H1 (cell line): Measurements from ENCODE around the gene OMP. TPM values are rescaled to one million over a fixed set of nuclear protein-coding genes. Genes with fewer than 3 reads are reported as not detected.

Experiments used
- CTCF ChIA-PET: fragments of 300-600 bp; sonication (Branson Sonifier 250); formaldehyde crosslinking; loops from one replicate; lab custom pipeline; 2021; ENCODE audit not compliant: partially characterized antibody; lab: Charles Lee
- POLR2A ChIA-PET: fragments of 300-600 bp; sonication (Branson Sonifier 250); formaldehyde crosslinking; loops from one replicate; lab custom pipeline; 2021; ENCODE audit warnings: inconsistent platforms; ENCODE audit not compliant: partially characterized antibody; lab: Charles Lee
- DNase-seq, 2 experiments: peaks; one replicate each; pipeline versions ENCODE4 v3.0.0 to v3.0.0-alpha.2; 2010 to 2022; ENCODE audit warnings: low spot score in 2 of 2, low read depth in 1 of 2, mixed read lengths in 1 of 2
- FAIRE-seq: peaks from 2 replicates; lab custom pipeline; 2011; peaks lifted over from hg19 to GRCh38; lab: Jason Lieb, UNC
- H2AFZ ChIP-seq: 2 replicates; pipeline ENCODE4 v1.8.1; 2012; ENCODE audit warnings: low read length, inconsistent platforms
- H2AK5ac ChIP-seq: 2 replicates; pipeline ENCODE4 v1.6.1; 2013; ENCODE audit warnings: low read depth, low read length
- H2BK120ac ChIP-seq: replicated peaks from 2 replicates; pipeline ENCODE3; 2013; ENCODE audit warnings: low read depth, low read length, inconsistent platforms
- H2BK12ac ChIP-seq: 2 replicates; pipeline ENCODE4 v1.6.1; 2013; ENCODE audit warnings: low read depth, low read length
- H2BK15ac ChIP-seq: 2 replicates; pipeline ENCODE4 v1.6.1; 2013; ENCODE audit warnings: low read length
- H2BK20ac ChIP-seq: 2 replicates; pipeline ENCODE4 v1.6.1; 2013; ENCODE audit warnings: low read length
- H2BK5ac ChIP-seq: 2 replicates; pipeline ENCODE4 v1.6.1; 2013; ENCODE audit warnings: low read depth, low read length
- H3K14ac ChIP-seq: 2 replicates; pipeline ENCODE4 v1.6.1; 2013; ENCODE audit warnings: inconsistent platforms; ENCODE audit not compliant: insufficient read length
- H3K18ac ChIP-seq: 2 replicates; pipeline ENCODE4 v1.6.1; 2013; ENCODE audit warnings: low read length; ENCODE audit errors: extremely low read depth
- H3K23ac ChIP-seq: 2 replicates; pipeline ENCODE4 v1.6.1; 2013; ENCODE audit warnings: inconsistent platforms; ENCODE audit not compliant: insufficient read length
- H3K23me2 ChIP-seq: 2 replicates; pipeline ENCODE4 v1.6.1; 2013; ENCODE audit warnings: low read depth, low read length
- H3K27ac ChIP-seq: 2 replicates; pipeline ENCODE4 v1.6.1; 2011; ENCODE audit warnings: low read depth, low read length, inconsistent platforms
- H3K27me3 ChIP-seq, 4 experiments: replicated peaks in 1 of 4; 1 replicate in 1 of 4; 2 replicates in 3 of 4; pipeline versions ENCODE4 v1.6.1 to v1.8.1; 2011 to 2013; ENCODE audit warnings: low read length in 3 of 4, mild to moderate bottlenecking in 3 of 4, inconsistent platforms in 2 of 4, mixed read lengths in 2 of 4, moderate library complexity in 1 of 4; ENCODE audit not compliant: control insufficient read depth in 3 of 4, insufficient read depth in 3 of 4; ENCODE audit errors: extremely low read depth in 1 of 4
- H3K36me3 ChIP-seq, 4 experiments: 2 replicates each; pipeline versions ENCODE4 v1.6.1 to v1.8.1; 2011 to 2013; ENCODE audit warnings: mild to moderate bottlenecking in 4 of 4, low read length in 3 of 4, moderate library complexity in 2 of 4, control low read depth in 1 of 4, inconsistent platforms in 1 of 4; ENCODE audit not compliant: insufficient read depth in 4 of 4, control insufficient read depth in 2 of 4
- H3K4ac ChIP-seq: replicated peaks from 2 replicates; pipeline ENCODE3; 2013; ENCODE audit warnings: low read length, low read depth, mixed read lengths, inconsistent platforms; ENCODE audit not compliant: insufficient read length
- H3K4me1 ChIP-seq, 4 experiments: replicated peaks in 1 of 4; 1 replicate in 1 of 4; 2 replicates in 3 of 4; pipeline versions ENCODE4 v1.6.1 to v1.8.1; 2011 to 2013; ENCODE audit warnings: low read length in 3 of 4, inconsistent platforms in 2 of 4, mixed read lengths in 1 of 4; ENCODE audit not compliant: insufficient read depth in 4 of 4, control insufficient read depth in 3 of 4
- H3K4me2 ChIP-seq, 2 experiments: 2 replicates each; pipeline versions ENCODE4 v1.6.1 to v1.8.1; 2011 to 2013; ENCODE audit warnings: low read depth in 2 of 2, low read length in 2 of 2, control low read depth in 1 of 2, inconsistent platforms in 1 of 2, mild to moderate bottlenecking in 1 of 2; ENCODE audit not compliant: insufficient read depth in 1 of 2
- H3K4me3 ChIP-seq, 4 experiments: fragments of 200-600, 300-600 bp in 1 of 4; sonication (generic), shearing (Covaris generic), sonication (Bioruptor Twin) in 1 of 4; 2 replicates each; pipeline versions ENCODE4 v1.5.1 to v1.8.1; 2011 to 2016; ENCODE audit warnings: low read length in 4 of 4, low read depth in 3 of 4, control low read depth in 2 of 4, inconsistent platforms in 2 of 4, mild to moderate bottlenecking in 2 of 4, mixed read lengths in 1 of 4, moderate library complexity in 1 of 4; ENCODE audit not compliant: insufficient read depth in 2 of 4; ENCODE audit errors: extremely low read depth in 1 of 4
- H3K56ac ChIP-seq: replicated peaks from 2 replicates; pipeline ENCODE3; 2013; ENCODE audit warnings: low read depth, mild to moderate bottlenecking, mixed read lengths, low read length, inconsistent platforms; ENCODE audit not compliant: insufficient read length
- H3K79me1 ChIP-seq: 2 replicates; pipeline ENCODE4 v1.6.1; 2013; ENCODE audit warnings: low read depth, low read length, control low read depth
- H3K79me2 ChIP-seq, 2 experiments: 2 replicates each; pipeline versions ENCODE4 v1.6.1 to v1.8.1; 2012 to 2013; ENCODE audit warnings: low read length in 2 of 2, mild to moderate bottlenecking in 2 of 2, inconsistent platforms in 1 of 2; ENCODE audit not compliant: insufficient read depth in 2 of 2, control insufficient read depth in 1 of 2
- H3K9ac ChIP-seq, 4 experiments: replicated peaks in 1 of 4; 1 replicate in 1 of 4; 2 replicates in 3 of 4; pipeline versions ENCODE4 v1.6.1 to v1.8.1; 2011 to 2013; ENCODE audit warnings: low read depth in 3 of 4, low read length in 3 of 4, control low read depth in 2 of 4, mild to moderate bottlenecking in 2 of 4, moderate library complexity in 2 of 4, inconsistent platforms in 1 of 4; ENCODE audit errors: extremely low read depth in 1 of 4
- H3K9me3 ChIP-seq, 2 experiments: 2 replicates each; pipeline versions ENCODE4 v1.6.1 to v1.8.1; 2012 to 2013; ENCODE audit warnings: mild to moderate bottlenecking in 2 of 2, moderate library complexity in 2 of 2, control low read depth in 1 of 2, inconsistent platforms in 1 of 2, low read depth in 1 of 2, low read length in 1 of 2, mixed read lengths in 1 of 2; ENCODE audit not compliant: insufficient read depth in 2 of 2
- H4K20me1 ChIP-seq, 2 experiments: replicated peaks in 1 of 2; 2 replicates each; pipeline versions ENCODE3 to v1.8.1; 2011 to 2013; ENCODE audit warnings: inconsistent platforms in 2 of 2, low read length in 2 of 2, mild to moderate bottlenecking in 1 of 2; ENCODE audit not compliant: insufficient read depth in 2 of 2, control insufficient read depth in 1 of 2
- H4K5ac ChIP-seq: 2 replicates; pipeline ENCODE4 v1.6.1; 2013; ENCODE audit warnings: low read length, low read depth, mixed read lengths, inconsistent platforms; ENCODE audit not compliant: insufficient read length
- H4K8ac ChIP-seq: 2 replicates; pipeline ENCODE4 v1.8.0; 2013; ENCODE audit warnings: mild to moderate bottlenecking, moderate library complexity, low read length, inconsistent platforms; ENCODE audit not compliant: insufficient read depth; ENCODE audit errors: extremely low read depth
- H4K91ac ChIP-seq: replicated peaks from 2 replicates; pipeline ENCODE3; 2013; ENCODE audit warnings: low read length, mixed read lengths, inconsistent platforms; ENCODE audit not compliant: insufficient read length
- ATF3 ChIP-seq: IDR thresholded peaks from 2 replicates; pipeline ENCODE4 v1.6.1; 2011; ENCODE audit warnings: low read depth, mild to moderate bottlenecking, low read length; ENCODE audit not compliant: insufficient read depth
- BCL11A ChIP-seq, 2 experiments: IDR thresholded peaks; one replicate each; pipeline ENCODE4 v1.6.1; 2011; ENCODE audit warnings: low read depth in 2 of 2, low read length in 2 of 2, mild to moderate bottlenecking in 2 of 2
- CBX8 ChIP-seq: fragments of 300-800, 300-1000 bp; sonication (generic); IDR thresholded peaks from 2 replicates; pipeline ENCODE4 v1.7.1; 2016; ENCODE audit warnings: low read depth, low read length, borderline replicate concordance
- HDAC6 ChIP-seq: IDR thresholded peaks from one replicate; pipeline ENCODE4 v1.7.1; 2012; ENCODE audit warnings: low read depth, mild to moderate bottlenecking, inconsistent platforms, low read length, moderate library complexity
- JUN ChIP-seq: IDR thresholded peaks from 2 replicates; pipeline ENCODE4 v1.6.1; 2011; ENCODE audit warnings: low read depth, mild to moderate bottlenecking, improper control_type of control experiment, low read length
- NRF1 ChIP-seq: IDR thresholded peaks from 2 replicates; pipeline ENCODE4 v1.6.1; 2011; ENCODE audit warnings: mild to moderate bottlenecking, low read depth, low read length, improper control_type of control experiment
- PHF8 ChIP-seq: fragments of 200-600 bp; sonication (generic); conservative IDR thresholded peaks from 2 replicates; pipeline ENCODE4 v1.7.1; 2012; ENCODE audit warnings: low read depth, mild to moderate bottlenecking, inconsistent platforms, low read length, moderate library complexity
- POLR2AphosphoS5 ChIP-seq: IDR thresholded peaks from 2 replicates; pipeline ENCODE4 v1.6.1; 2011; ENCODE audit warnings: low read depth, low read length
- RBBP5 ChIP-seq: IDR thresholded peaks from 2 replicates; pipeline ENCODE4 v1.7.1; 2012; ENCODE audit warnings: low read depth, mild to moderate bottlenecking, inconsistent platforms, low read length, moderate library complexity, borderline replicate concordance
- SIN3A ChIP-seq, 2 experiments: IDR thresholded peaks in 1 of 2; conservative IDR thresholded peaks in 1 of 2; 2 replicates each; pipeline ENCODE4 v1.6.1; 2011 to 2012; ENCODE audit warnings: low read length in 2 of 2, improper control_type of control experiment in 1 of 2, low read depth in 1 of 2, mild to moderate bottlenecking in 1 of 2
- SIX5 ChIP-seq: IDR thresholded peaks from 2 replicates; pipeline ENCODE4 v1.6.1; 2011; ENCODE audit warnings: mild to moderate bottlenecking, low read depth, low read length
- SP2 ChIP-seq: IDR thresholded peaks from 2 replicates; pipeline ENCODE4 v1.6.1; 2012; ENCODE audit warnings: mild to moderate bottlenecking, low read length, inconsistent platforms
- TBP ChIP-seq: IDR thresholded peaks from 2 replicates; pipeline ENCODE4 v1.6.1; 2011; ENCODE audit warnings: low read depth, low read length, improper control_type of control experiment
- TEAD4 ChIP-seq: IDR thresholded peaks from 2 replicates; pipeline ENCODE4 v1.6.1; 2012; ENCODE audit warnings: low read depth, low read length, inconsistent platforms, mixed read lengths
- WGBS, 2 experiments: shearing (Covaris generic) in 1 of 2; methylation state at CpG; one replicate each; pipeline versions ENCODE4 v1.1.6 to v1.1.7; 2013 to 2015; ENCODE audit warnings: low lambda C conversion rate in 2 of 2, mixed read lengths in 2 of 2, inconsistent platforms in 1 of 2, low coverage in 1 of 2, missing lambda C conversion rate in 1 of 2; ENCODE audit not compliant: insufficient replicate concordance in 2 of 2, insufficient coverage in 1 of 2, insufficient read length in 1 of 2; ENCODE audit errors: extremely low coverage in 1 of 2, missing lambda C conversion rate in 1 of 2; 5-methylcytosine and 5-hydroxymethylcytosine counted together
- polyA plus RNA-seq, 7 experiments: library from polyadenylated mRNA; depleted of rRNA in 3 of 7; stranded (reverse) in 5 of 7; unstranded in 2 of 7; fragments of >200 nt in 5 of 7; fragments of 200-250 nt in 2 of 7; gene quantifications; 1 replicate in 5 of 7; 2 replicates in 1 of 7; 4 replicates in 1 of 7; pipeline versions ENCODE4 v1.2.1 to v1.2.3, GENCODE V29; 2011 to 2013; ENCODE audit warnings: missing spikeins in 2 of 7, mixed read lengths in 2 of 7
- total RNA-seq: library from RNA; stranded (reverse); fragmentation: NEBNext Ultra II Directional; extraction: Animal tissue kit (Norgen Biotek cat#: 25700); gene quantifications from 2 replicates; pipeline ENCODE4 v1.2.1, GENCODE V29; 2021

OMP gene
- total and polyA plus RNA-seq, 2 of the 8 experiments (the other 6 are each of a cell fraction or from before 2014, with no cell fraction given), result not detected

- H2BK20ac ChIP-seq, result no peak overlapping the region
- no peak overlapping the region for H2BK120ac ChIP-seq
- peaks cover 0 to 6% (median 2%) of the 10 kb centered on the region in 4 experiments; a peak in 3 of 7 replicates for H3K4me1 ChIP-seq
- H3K23me2 ChIP-seq, result no peaks in the 10 kb centered on the region
- H2BK12ac ChIP-seq, result no peak overlapping the region
- no peaks in the 10 kb centered on the region for H3K79me1 ChIP-seq
- H4K8ac ChIP-seq, result no peak overlapping the region
- no peak overlapping the region for H2AK5ac ChIP-seq
- H4K91ac ChIP-seq, result no peak overlapping the region
- CTCF ChIA-PET, result interaction anchor here (0.7 to 11.6 kb wide), 11 partner anchors 8 to 1578 kb away, joined by 3 to 297 read pairs (median 5); partner anchors contain the start of genes MYO7A and OMP
- H3K56ac ChIP-seq, result no peak overlapping the region
- no peak for TF ChIP-seq SIN3A (conservative IDR thresholded peaks at IDR 0.05 in 1 of 2, IDR thresholded peaks at IDR 0.05 in 1 of 2; ENCODE audit: low read depth in 1 of 2, low read length in 2 of 2)
- TF ChIP-seq ATF3, result no peak
- TF ChIP-seq HDAC6, result no peak
- no peak for TF ChIP-seq RBBP5
- no peak for TF ChIP-seq SP2
- no peak for TF ChIP-seq PHF8
- TF ChIP-seq NRF1, result no peak
- TF ChIP-seq SIX5, result no peak
- TF ChIP-seq TEAD4, result no peak
- no peak for TF ChIP-seq BCL11A (IDR thresholded peaks at IDR 0.05; ENCODE audit: low read depth in 2 of 2, low read length in 2 of 2)
- no peak for TF ChIP-seq POLR2AphosphoS5
- no peak for TF ChIP-seq TBP
- TF ChIP-seq JUN, result no peak
- no peak for TF ChIP-seq CBX8
- WGBS, 2 experiments, result 97% methylated on average over 6 of the region's 7 CpGs; no CpG with 5 or more reads in 1 of the 2 experiments
- H3K79me2 ChIP-seq, result no peaks in the 10 kb centered on the region
- no peaks in the 10 kb centered on the region for H3K36me3 ChIP-seq
- H3K9ac ChIP-seq, result no peak overlapping the region
- H2BK5ac ChIP-seq, result no peak overlapping the region
- H3K18ac ChIP-seq, result no peak overlapping the region
- FAIRE-seq (no peak), DNase-seq (no peak)
- no peak overlapping the region for H3K4me3 ChIP-seq
- H4K5ac ChIP-seq, result no peak overlapping the region
- H3K27ac ChIP-seq, result no peak overlapping the region
- no peak overlapping the region for H3K4me2 ChIP-seq
- no peaks in the 10 kb centered on the region for H3K9me3 ChIP-seq
- H2BK15ac ChIP-seq, result no peak overlapping the region
- H3K4ac ChIP-seq, result no peak overlapping the region
- no peak overlapping the region for H3K23ac ChIP-seq
- H3K27me3 ChIP-seq, result no peaks in the 10 kb centered on the region
- POLR2A ChIA-PET, result interaction anchor here (1.1 to 1.5 kb wide), 2 partner anchors 13 to 52 kb away, joined by 3 read pairs; no protein-coding TSS in a partner anchor
- H4K20me1 ChIP-seq, result peaks cover 0 to 4% of the 10 kb centered on the region in 2 experiments
- H3K14ac ChIP-seq, result no peak overlapping the region
- no peak overlapping the region for H2AFZ ChIP-seq
These were observed 7.7 kb upstream of the OMP start for GRCh38 chr11:77094841-77095365.
